ENCODE measurements around the gene MYO16. TPM values are rescaled to one million over a fixed set of nuclear protein-coding genes. Genes with fewer than 3 reads are reported as not detected.

The MYO16 gene
- total RNA-seq, 1 donor from 2014 or later: 1.2 TPM

DNA sequence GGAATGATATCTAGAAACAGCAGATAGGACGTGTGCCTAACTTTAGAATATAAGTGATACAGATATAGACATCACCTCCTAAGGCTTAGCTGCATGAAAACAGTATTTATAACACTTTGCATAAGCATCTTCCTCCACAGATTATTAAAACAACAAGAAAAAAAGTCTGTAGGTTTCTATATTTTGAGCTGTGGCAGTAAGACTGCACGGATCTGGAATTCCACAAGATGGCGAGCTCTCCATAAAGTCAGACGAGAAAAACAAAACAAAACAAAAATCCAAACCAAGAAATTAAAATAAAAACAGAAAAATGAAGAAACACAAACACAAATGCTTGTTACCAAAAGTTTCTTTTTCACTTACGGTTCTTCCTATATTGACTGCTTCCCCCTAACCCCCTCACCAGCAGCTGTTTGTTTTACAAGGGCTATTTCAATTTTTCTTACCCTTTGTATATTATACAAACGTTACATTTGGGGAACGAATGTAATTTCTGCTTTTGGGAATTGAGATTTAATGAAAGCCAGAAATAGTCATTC is 285.8 kb downstream of the MYO16 start:
- DNase-seq (ENCODE audit: low read depth): no peak
- H3K4me3 ChIP-seq (ENCODE audit: low read depth, low read length): no peak overlapping the region
- TF ChIP-seq CTCF (conservative IDR thresholded peaks at IDR 0.05; ENCODE audit: low read depth, low read length): peak; percentile 70

- peak; percentile 95 for DNase-seq (ENCODE audit: low read depth)
- no peak for TF ChIP-seq CTCF (conservative IDR thresholded peaks at IDR 0.05; ENCODE audit: low read depth, low read length)
- no peak overlapping the region for H3K4me3 ChIP-seq (ENCODE audit: low read depth, low read length)
Observed at GRCh38 chr13:108915634-108916512, 286.5 kb downstream of the MYO16 start.

- no peak for TF ChIP-seq CTCF (conservative IDR thresholded peaks at IDR 0.05; ENCODE audit: low read depth, low read length)
- DNase-seq (ENCODE audit: low read depth): no peak
Observed at GRCh38 chr13:108917581-108917980, 288.2 kb downstream of the MYO16 start.

GRCh38 chr13:108919036-108919907 is 289.9 kb downstream of the MYO16 start:
- TF ChIP-seq CTCF (conservative IDR thresholded peaks at IDR 0.05; ENCODE audit: low read depth, low read length): no peak
- DNase-seq (ENCODE audit: low read depth): no peak
- no peak overlapping the region for H3K4me3 ChIP-seq (ENCODE audit: low read depth, low read length)

More at GRCh38 chr13:108917581-108917980, 288.2 kb downstream of the MYO16 start:
- no peak overlapping the region for H3K4me3 ChIP-seq (ENCODE audit: low read depth, low read length)

- no peak for DNase-seq (ENCODE audit: low read depth)
- TF ChIP-seq CTCF (conservative IDR thresholded peaks at IDR 0.05; ENCODE audit: low read depth, low read length): no peak
- no peak overlapping the region for H3K4me3 ChIP-seq (ENCODE audit: low read depth, low read length)
Observed at GRCh38 chr13:108920137-108920536, 290.7 kb downstream of the MYO16 start.

DNA sequence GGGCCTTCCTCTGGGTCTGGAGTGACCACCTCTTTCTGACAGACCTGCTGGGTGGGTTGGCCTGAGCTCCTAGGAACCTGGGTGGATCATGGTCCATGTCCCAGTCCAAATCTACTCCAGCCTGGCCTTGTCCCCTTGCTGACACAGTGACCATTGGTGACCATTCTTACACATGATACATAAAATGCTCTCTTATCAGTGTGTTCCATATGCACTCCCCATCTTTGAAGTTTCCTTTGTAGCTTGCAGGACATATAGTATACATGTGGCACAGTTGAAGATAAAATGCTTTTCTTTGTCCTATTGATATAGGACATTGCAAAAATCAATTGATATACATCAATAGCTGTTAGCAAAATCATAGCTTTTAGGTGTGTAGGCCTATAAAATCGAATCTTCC is 291.8 kb downstream of the MYO16 start:
- no peak for TF ChIP-seq CTCF (conservative IDR thresholded peaks at IDR 0.05; ENCODE audit: low read depth, low read length)
- H3K4me3 ChIP-seq (ENCODE audit: low read depth, low read length): no peak overlapping the region
- no peak for DNase-seq (ENCODE audit: low read depth)
